Measurements from ENCODE around the gene FBXO2. TPM values are rescaled to one million over a fixed set of nuclear protein-coding genes. Genes with fewer than 3 reads are reported as not detected.

FBXO2 gene
- total and polyA plus RNA-seq, 8 donors = 25.3 to 75.6 (median 43.7) TPM

DNA sequence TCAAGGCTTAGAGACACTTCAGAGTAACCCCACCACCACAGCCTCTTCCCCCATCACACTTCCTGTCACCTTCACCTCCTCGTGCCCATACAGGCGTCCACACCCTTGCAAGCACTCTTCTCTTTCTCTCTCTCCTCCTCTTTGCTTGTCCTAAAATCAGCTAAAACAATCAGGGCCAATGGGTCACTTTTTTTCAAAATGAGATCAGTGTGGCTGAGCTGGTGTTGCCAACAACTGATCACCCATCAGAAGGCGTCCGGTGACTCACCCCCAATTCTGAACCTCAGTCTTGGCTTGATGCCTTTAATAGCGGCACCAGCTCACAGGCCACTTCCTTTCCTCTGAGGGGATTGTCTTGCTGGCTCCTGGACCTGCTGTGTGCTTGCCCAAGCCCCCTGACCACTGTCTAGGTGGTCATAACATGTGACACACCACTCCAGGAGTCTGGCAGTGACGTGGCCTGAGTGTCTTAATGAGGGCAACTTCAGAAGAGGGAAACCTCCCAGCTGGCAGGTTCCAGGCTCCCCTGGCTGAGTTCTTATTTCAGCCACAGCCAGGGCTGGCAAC lies 38.9 kb upstream of the FBXO2 start:
- Histone ChIP-seq H3K4me3 (no peak overlapping the region), H3K27me3 (peaks cover 0 to 11% (median 2%) of the 10 kb centered on the region in 4 donors)
- peak in 3 of 4 donors; percentile 34 to 68 (median 44) for ATAC-seq

DNA sequence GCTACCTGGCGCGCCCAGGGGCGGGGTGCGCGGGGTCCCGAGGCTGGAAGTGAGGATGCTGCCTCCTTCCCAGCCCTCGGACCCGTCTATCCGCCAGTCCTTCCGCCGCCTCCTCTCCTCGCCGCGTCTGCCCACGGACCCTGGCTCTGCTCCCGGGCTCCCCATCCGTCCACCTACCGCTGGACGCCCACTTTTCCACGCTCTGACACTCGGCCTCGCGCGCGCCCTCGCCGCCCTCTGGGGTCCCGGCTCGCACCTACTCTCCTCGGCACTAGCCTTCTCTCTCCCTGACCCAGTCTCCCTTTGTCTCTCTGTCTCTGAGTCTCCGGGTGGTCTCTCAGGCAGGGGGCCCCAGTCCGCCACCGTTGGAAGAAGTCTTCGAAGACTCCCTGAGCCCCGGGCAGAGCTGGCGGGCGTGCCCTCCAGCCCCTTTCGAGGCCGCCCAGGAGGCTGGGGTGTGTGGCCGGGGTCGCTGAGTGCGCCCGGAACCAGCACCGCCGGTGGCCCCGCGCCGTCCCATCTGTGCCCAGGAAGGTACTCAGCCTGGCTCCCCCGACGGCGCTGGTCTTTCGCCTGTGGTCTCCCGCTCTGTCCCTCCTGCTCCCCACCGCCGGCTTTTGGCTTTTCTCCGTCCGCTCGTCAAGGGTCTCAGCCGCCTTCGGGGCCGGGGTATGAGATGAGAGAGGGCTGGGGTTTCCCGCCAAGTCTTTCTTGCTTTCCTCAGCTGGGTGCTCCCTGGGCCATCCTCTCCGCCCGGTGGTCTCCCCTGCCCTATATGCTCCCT lies 37.9 kb upstream of the FBXO2 start:
- H3K4me1 ChIP-seq = peaks cover 5 to 10% (median 10%) of the 10 kb centered on the region in 3 donors
- ATAC-seq (no peak), FAIRE-seq (no peak), DNase-seq (no peak)
- no peaks in the 10 kb centered on the region for H3K36me3 ChIP-seq
- WGBS, 2 donors = 6 to 7% methylated on average over 61 to 64 of the region's 64 CpGs
- TF ChIP-seq, protein P1, sequence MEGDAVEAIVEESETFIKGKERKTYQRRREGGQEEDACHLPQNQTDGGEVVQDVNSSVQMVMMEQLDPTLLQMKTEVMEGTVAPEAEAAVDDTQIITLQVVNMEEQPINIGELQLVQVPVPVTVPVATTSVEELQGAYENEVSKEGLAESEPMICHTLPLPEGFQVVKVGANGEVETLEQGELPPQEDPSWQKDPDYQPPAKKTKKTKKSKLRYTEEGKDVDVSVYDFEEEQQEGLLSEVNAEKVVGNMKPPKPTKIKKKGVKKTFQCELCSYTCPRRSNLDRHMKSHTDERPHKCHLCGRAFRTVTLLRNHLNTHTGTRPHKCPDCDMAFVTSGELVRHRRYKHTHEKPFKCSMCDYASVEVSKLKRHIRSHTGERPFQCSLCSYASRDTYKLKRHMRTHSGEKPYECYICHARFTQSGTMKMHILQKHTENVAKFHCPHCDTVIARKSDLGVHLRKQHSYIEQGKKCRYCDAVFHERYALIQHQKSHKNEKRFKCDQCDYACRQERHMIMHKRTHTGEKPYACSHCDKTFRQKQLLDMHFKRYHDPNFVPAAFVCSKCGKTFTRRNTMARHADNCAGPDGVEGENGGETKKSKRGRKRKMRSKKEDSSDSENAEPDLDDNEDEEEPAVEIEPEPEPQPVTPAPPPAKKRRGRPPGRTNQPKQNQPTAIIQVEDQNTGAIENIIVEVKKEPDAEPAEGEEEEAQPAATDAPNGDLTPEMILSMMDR (IDR thresholded peaks at IDR 0.05) = no peak
- peaks cover 0 to 11% (median 2%) of the 10 kb centered on the region in 4 donors for H3K27me3 ChIP-seq
- H3K4me3 ChIP-seq = peak overlapping the region in 1 of 4 donors; percentile 39
- H3K27ac ChIP-seq = no peak overlapping the region
- intact Hi-C loops (cut with DNase I) = no loop called here
- H3K9me3 ChIP-seq = no peaks in the 10 kb centered on the region

More for the DNA sequence above, 38.9 kb upstream of the FBXO2 start:
- Histone ChIP-seq H3K27ac (no peak overlapping the region), H3K9me3 (no peaks in the 10 kb centered on the region), H3K4me1 (peaks cover 5 to 10% (median 10%) of the 10 kb centered on the region in 3 donors), H3K36me3 (no peaks in the 10 kb centered on the region)
- FAIRE-seq (no peak), DNase-seq (no peak)
- 21% methylated on average over 6 of the region's 6 CpGs for WGBS, 2 donors
- intact Hi-C loops (cut with DNase I) = no loop called here
- TF ChIP-seq, protein P1 (IDR thresholded peaks at IDR 0.05) = no peak

DNA sequence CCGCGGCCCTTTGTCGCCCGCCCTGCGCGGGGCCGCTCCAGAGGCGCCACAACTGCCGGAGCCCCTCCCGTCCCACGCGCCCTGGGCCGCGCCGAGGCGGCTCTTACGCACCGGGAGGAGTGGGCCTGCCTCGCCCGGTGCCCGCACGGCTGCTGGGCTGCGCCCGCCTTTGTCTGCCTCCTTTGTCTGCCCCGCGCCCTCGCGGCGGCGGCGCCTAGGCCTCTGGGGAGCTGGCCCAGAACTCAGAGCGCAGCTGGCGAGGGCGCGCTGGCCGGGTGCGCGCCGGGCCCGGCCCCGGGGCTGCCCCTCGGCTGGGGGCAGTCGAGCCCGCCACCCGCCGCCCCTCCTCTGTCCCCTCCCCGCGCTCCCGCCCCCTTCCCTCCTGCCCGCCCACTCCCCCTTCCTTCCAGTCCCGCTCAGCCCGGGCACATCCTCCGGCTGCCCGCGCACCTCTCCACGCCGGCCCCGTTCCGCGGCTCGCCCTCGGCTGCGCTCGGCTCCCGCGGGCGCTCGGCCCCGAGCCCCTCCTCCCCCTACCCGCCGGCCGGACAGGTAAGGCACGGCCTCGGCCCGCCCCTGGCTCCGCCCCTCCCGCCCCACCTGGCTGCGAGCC lies 37.2 kb upstream of the FBXO2 start, which contains the start of gene DRAXIN:
Gene DRAXIN (plus strand): TSS at position 409 of the 613 bp plus-strand sequence. CDS start 14,549 bp downstream, outside the sequence.
- peaks cover 5 to 10% (median 10%) of the 10 kb centered on the region in 3 donors for H3K4me1 ChIP-seq
- FAIRE-seq = no peak

DNA sequence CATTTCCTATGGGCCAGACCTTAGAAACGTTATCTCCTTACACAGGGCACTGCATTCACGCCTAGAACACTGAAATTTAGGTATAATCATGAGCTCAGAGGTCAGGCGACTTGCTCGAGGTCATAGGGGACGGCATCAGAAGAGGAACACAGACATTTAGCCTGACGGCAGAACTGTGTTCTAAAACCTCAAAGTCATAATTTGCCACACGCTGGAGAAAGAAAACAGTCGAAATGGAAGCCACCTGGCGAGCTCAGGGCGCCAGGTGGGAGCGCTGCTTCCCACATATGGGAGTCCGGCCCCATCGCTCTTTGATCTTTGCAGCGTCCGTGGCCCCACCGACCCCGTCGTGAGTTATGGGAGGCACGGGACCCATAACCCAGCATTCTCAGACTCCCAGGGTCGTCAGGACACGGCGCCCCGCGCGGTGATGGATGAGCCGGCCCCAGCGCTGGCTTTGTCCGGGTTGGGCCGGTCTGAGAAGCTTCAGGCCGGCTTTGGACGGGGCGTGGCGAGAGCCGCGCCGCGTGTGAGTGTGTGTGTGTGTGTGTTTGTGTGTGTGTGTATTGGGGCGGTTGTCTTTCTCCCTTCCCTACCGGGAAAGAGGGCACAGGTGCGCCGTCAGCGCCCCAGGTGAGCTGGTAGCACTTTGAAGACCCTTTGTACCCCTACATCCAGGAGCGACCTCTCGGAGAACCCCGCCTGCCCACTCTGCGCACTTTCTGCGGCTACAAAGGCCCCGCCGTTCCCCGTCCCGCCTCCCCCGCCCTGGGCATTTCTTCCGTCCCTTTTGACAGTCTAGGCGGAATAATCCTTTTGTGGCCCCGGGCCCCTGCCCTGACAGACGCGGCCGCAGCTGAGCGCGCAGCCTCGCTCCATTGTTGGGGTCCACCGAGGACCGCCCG lies 36.4 kb upstream of the FBXO2 start:
- no peaks in the 10 kb centered on the region for H3K36me3 ChIP-seq
- intact Hi-C loops (cut with DNase I) = no loop called here
- peaks cover 0 to 11% (median 2%) of the 10 kb centered on the region in 4 donors for H3K27me3 ChIP-seq
- no peak for FAIRE-seq
- H3K4me1 ChIP-seq = peaks cover 5 to 10% (median 10%) of the 10 kb centered on the region in 3 donors
- H3K9me3 ChIP-seq = no peaks in the 10 kb centered on the region
- peak in 2 of 4 donors; percentile 44 to 70 for ATAC-seq
- TF ChIP-seq, protein P1 (IDR thresholded peaks at IDR 0.05) = no peak
- no peak overlapping the region for H3K27ac ChIP-seq
- DNase-seq = no peak
- peak overlapping the region in 2 of 4 donors; percentile 16 to 39 for H3K4me3 ChIP-seq
- 3% methylated on average over 60 to 64 of the region's 64 CpGs for WGBS, 2 donors

More for the DNA sequence above, 37.2 kb upstream of the FBXO2 start, which contains the start of gene DRAXIN:
- WGBS, 2 donors = 0 to 1% methylated on average over 44 to 78 of the region's 78 CpGs
- intact Hi-C loops (cut with DNase I) = no loop called here
- Histone ChIP-seq H3K27ac (no peak within 1 kb of the TSS), H3K36me3 (no peaks in the 10 kb centered on the region), H3K9me3 (no peaks in the 10 kb centered on the region), H3K4me3 (peak within 1 kb of the TSS in 2 of 4 donors; percentile 16 to 39), H3K27me3 (peaks cover 0 to 11% (median 2%) of the 10 kb centered on the region in 4 donors)
- TF ChIP-seq, protein P1 (IDR thresholded peaks at IDR 0.05) = no peak
- ATAC-seq = peak in 2 of 4 donors; percentile 44 to 45
- no peak for DNase-seq

Data from pancreas (tissue), 10 donors.